H1 (cell line): ENCODE data around the gene TDRD1. TPM values are rescaled to one million over a fixed set of nuclear protein-coding genes. Genes with fewer than 3 reads are reported as not detected.

Experiments used
- CTCF ChIA-PET: fragments of 300-600 bp; sonication (Branson Sonifier 250); formaldehyde crosslinking; loops from one replicate; lab custom pipeline; 2021; ENCODE audit not compliant: partially characterized antibody; lab: Charles Lee
- POLR2A ChIA-PET: fragments of 300-600 bp; sonication (Branson Sonifier 250); formaldehyde crosslinking; loops from one replicate; lab custom pipeline; 2021; ENCODE audit warnings: inconsistent platforms; ENCODE audit not compliant: partially characterized antibody; lab: Charles Lee
- DNase-seq, 2 experiments: peaks; one replicate each; pipeline versions ENCODE4 v3.0.0 to v3.0.0-alpha.2; 2010 to 2022; ENCODE audit warnings: low spot score in 2 of 2, low read depth in 1 of 2, mixed read lengths in 1 of 2
- FAIRE-seq: peaks from 2 replicates; lab custom pipeline; 2011; peaks lifted over from hg19 to GRCh38; lab: Jason Lieb, UNC
- H2AFZ ChIP-seq: 2 replicates; pipeline ENCODE4 v1.8.1; 2012; ENCODE audit warnings: low read length, inconsistent platforms
- H2AK5ac ChIP-seq: 2 replicates; pipeline ENCODE4 v1.6.1; 2013; ENCODE audit warnings: low read depth, low read length
- H2BK120ac ChIP-seq: replicated peaks from 2 replicates; pipeline ENCODE3; 2013; ENCODE audit warnings: low read depth, low read length, inconsistent platforms
- H2BK12ac ChIP-seq: 2 replicates; pipeline ENCODE4 v1.6.1; 2013; ENCODE audit warnings: low read depth, low read length
- H2BK15ac ChIP-seq: 2 replicates; pipeline ENCODE4 v1.6.1; 2013; ENCODE audit warnings: low read length
- H2BK20ac ChIP-seq: 2 replicates; pipeline ENCODE4 v1.6.1; 2013; ENCODE audit warnings: low read length
- H2BK5ac ChIP-seq: 2 replicates; pipeline ENCODE4 v1.6.1; 2013; ENCODE audit warnings: low read depth, low read length
- H3K14ac ChIP-seq: 2 replicates; pipeline ENCODE4 v1.6.1; 2013; ENCODE audit warnings: inconsistent platforms; ENCODE audit not compliant: insufficient read length
- H3K18ac ChIP-seq: 2 replicates; pipeline ENCODE4 v1.6.1; 2013; ENCODE audit warnings: low read length; ENCODE audit errors: extremely low read depth
- H3K23ac ChIP-seq: 2 replicates; pipeline ENCODE4 v1.6.1; 2013; ENCODE audit warnings: inconsistent platforms; ENCODE audit not compliant: insufficient read length
- H3K23me2 ChIP-seq: 2 replicates; pipeline ENCODE4 v1.6.1; 2013; ENCODE audit warnings: low read depth, low read length
- H3K27ac ChIP-seq: 2 replicates; pipeline ENCODE4 v1.6.1; 2011; ENCODE audit warnings: low read depth, low read length, inconsistent platforms
- H3K27me3 ChIP-seq, 4 experiments: replicated peaks in 1 of 4; 1 replicate in 1 of 4; 2 replicates in 3 of 4; pipeline versions ENCODE4 v1.6.1 to v1.8.1; 2011 to 2013; ENCODE audit warnings: low read length in 3 of 4, mild to moderate bottlenecking in 3 of 4, inconsistent platforms in 2 of 4, mixed read lengths in 2 of 4, moderate library complexity in 1 of 4; ENCODE audit not compliant: control insufficient read depth in 3 of 4, insufficient read depth in 3 of 4; ENCODE audit errors: extremely low read depth in 1 of 4
- H3K36me3 ChIP-seq, 4 experiments: 2 replicates each; pipeline versions ENCODE4 v1.6.1 to v1.8.1; 2011 to 2013; ENCODE audit warnings: mild to moderate bottlenecking in 4 of 4, low read length in 3 of 4, moderate library complexity in 2 of 4, control low read depth in 1 of 4, inconsistent platforms in 1 of 4; ENCODE audit not compliant: insufficient read depth in 4 of 4, control insufficient read depth in 2 of 4
- H3K4ac ChIP-seq: replicated peaks from 2 replicates; pipeline ENCODE3; 2013; ENCODE audit warnings: low read length, low read depth, mixed read lengths, inconsistent platforms; ENCODE audit not compliant: insufficient read length
- H3K4me1 ChIP-seq, 4 experiments: replicated peaks in 1 of 4; 1 replicate in 1 of 4; 2 replicates in 3 of 4; pipeline versions ENCODE4 v1.6.1 to v1.8.1; 2011 to 2013; ENCODE audit warnings: low read length in 3 of 4, inconsistent platforms in 2 of 4, mixed read lengths in 1 of 4; ENCODE audit not compliant: insufficient read depth in 4 of 4, control insufficient read depth in 3 of 4
- H3K4me2 ChIP-seq, 2 experiments: 2 replicates each; pipeline versions ENCODE4 v1.6.1 to v1.8.1; 2011 to 2013; ENCODE audit warnings: low read depth in 2 of 2, low read length in 2 of 2, control low read depth in 1 of 2, inconsistent platforms in 1 of 2, mild to moderate bottlenecking in 1 of 2; ENCODE audit not compliant: insufficient read depth in 1 of 2
- H3K4me3 ChIP-seq, 4 experiments: fragments of 200-600, 300-600 bp in 1 of 4; sonication (generic), shearing (Covaris generic), sonication (Bioruptor Twin) in 1 of 4; 2 replicates each; pipeline versions ENCODE4 v1.5.1 to v1.8.1; 2011 to 2016; ENCODE audit warnings: low read length in 4 of 4, low read depth in 3 of 4, control low read depth in 2 of 4, inconsistent platforms in 2 of 4, mild to moderate bottlenecking in 2 of 4, mixed read lengths in 1 of 4, moderate library complexity in 1 of 4; ENCODE audit not compliant: insufficient read depth in 2 of 4; ENCODE audit errors: extremely low read depth in 1 of 4
- H3K56ac ChIP-seq: replicated peaks from 2 replicates; pipeline ENCODE3; 2013; ENCODE audit warnings: low read depth, mild to moderate bottlenecking, mixed read lengths, low read length, inconsistent platforms; ENCODE audit not compliant: insufficient read length
- H3K79me1 ChIP-seq: 2 replicates; pipeline ENCODE4 v1.6.1; 2013; ENCODE audit warnings: low read depth, low read length, control low read depth
- H3K79me2 ChIP-seq, 2 experiments: 2 replicates each; pipeline versions ENCODE4 v1.6.1 to v1.8.1; 2012 to 2013; ENCODE audit warnings: low read length in 2 of 2, mild to moderate bottlenecking in 2 of 2, inconsistent platforms in 1 of 2; ENCODE audit not compliant: insufficient read depth in 2 of 2, control insufficient read depth in 1 of 2
- H3K9ac ChIP-seq, 4 experiments: replicated peaks in 1 of 4; 1 replicate in 1 of 4; 2 replicates in 3 of 4; pipeline versions ENCODE4 v1.6.1 to v1.8.1; 2011 to 2013; ENCODE audit warnings: low read depth in 3 of 4, low read length in 3 of 4, control low read depth in 2 of 4, mild to moderate bottlenecking in 2 of 4, moderate library complexity in 2 of 4, inconsistent platforms in 1 of 4; ENCODE audit errors: extremely low read depth in 1 of 4
- H3K9me3 ChIP-seq, 2 experiments: 2 replicates each; pipeline versions ENCODE4 v1.6.1 to v1.8.1; 2012 to 2013; ENCODE audit warnings: mild to moderate bottlenecking in 2 of 2, moderate library complexity in 2 of 2, control low read depth in 1 of 2, inconsistent platforms in 1 of 2, low read depth in 1 of 2, low read length in 1 of 2, mixed read lengths in 1 of 2; ENCODE audit not compliant: insufficient read depth in 2 of 2
- H4K20me1 ChIP-seq, 2 experiments: replicated peaks in 1 of 2; 2 replicates each; pipeline versions ENCODE3 to v1.8.1; 2011 to 2013; ENCODE audit warnings: inconsistent platforms in 2 of 2, low read length in 2 of 2, mild to moderate bottlenecking in 1 of 2; ENCODE audit not compliant: insufficient read depth in 2 of 2, control insufficient read depth in 1 of 2
- H4K5ac ChIP-seq: 2 replicates; pipeline ENCODE4 v1.6.1; 2013; ENCODE audit warnings: low read length, low read depth, mixed read lengths, inconsistent platforms; ENCODE audit not compliant: insufficient read length
- H4K8ac ChIP-seq: 2 replicates; pipeline ENCODE4 v1.8.0; 2013; ENCODE audit warnings: mild to moderate bottlenecking, moderate library complexity, low read length, inconsistent platforms; ENCODE audit not compliant: insufficient read depth; ENCODE audit errors: extremely low read depth
- H4K91ac ChIP-seq: replicated peaks from 2 replicates; pipeline ENCODE3; 2013; ENCODE audit warnings: low read length, mixed read lengths, inconsistent platforms; ENCODE audit not compliant: insufficient read length
- RXRA ChIP-seq: IDR thresholded peaks from 2 replicates; pipeline ENCODE4 v1.6.1; 2011; ENCODE audit warnings: low read depth, mild to moderate bottlenecking, low read length, moderate library complexity; ENCODE audit not compliant: insufficient read depth
- SIN3A ChIP-seq, 2 experiments: IDR thresholded peaks in 1 of 2; conservative IDR thresholded peaks in 1 of 2; 2 replicates each; pipeline ENCODE4 v1.6.1; 2011 to 2012; ENCODE audit warnings: low read length in 2 of 2, improper control_type of control experiment in 1 of 2, low read depth in 1 of 2, mild to moderate bottlenecking in 1 of 2
- WGBS, 2 experiments: shearing (Covaris generic) in 1 of 2; methylation state at CpG; one replicate each; pipeline versions ENCODE4 v1.1.6 to v1.1.7; 2013 to 2015; ENCODE audit warnings: low lambda C conversion rate in 2 of 2, mixed read lengths in 2 of 2, inconsistent platforms in 1 of 2, low coverage in 1 of 2, missing lambda C conversion rate in 1 of 2; ENCODE audit not compliant: insufficient replicate concordance in 2 of 2, insufficient coverage in 1 of 2, insufficient read length in 1 of 2; ENCODE audit errors: extremely low coverage in 1 of 2, missing lambda C conversion rate in 1 of 2; 5-methylcytosine and 5-hydroxymethylcytosine counted together
- polyA plus RNA-seq, 7 experiments: library from polyadenylated mRNA; depleted of rRNA in 3 of 7; stranded (reverse) in 5 of 7; unstranded in 2 of 7; fragments of >200 nt in 5 of 7; fragments of 200-250 nt in 2 of 7; gene quantifications; 1 replicate in 5 of 7; 2 replicates in 1 of 7; 4 replicates in 1 of 7; pipeline versions ENCODE4 v1.2.1 to v1.2.3, GENCODE V29; 2011 to 2013; ENCODE audit warnings: missing spikeins in 2 of 7, mixed read lengths in 2 of 7
- total RNA-seq: library from RNA; stranded (reverse); fragmentation: NEBNext Ultra II Directional; extraction: Animal tissue kit (Norgen Biotek cat#: 25700); gene quantifications from 2 replicates; pipeline ENCODE4 v1.2.1, GENCODE V29; 2021

Gene TDRD1
- total and polyA plus RNA-seq, 2 of the 8 experiments (the other 6 are each of a cell fraction or from before 2014, with no cell fraction given): 0.02 to 0.71 TPM

- no peak overlapping the region for H4K91ac ChIP-seq
- no peaks in the 10 kb centered on the region for H3K23me2 ChIP-seq
- no peak overlapping the region for H3K27ac ChIP-seq
- H3K23ac ChIP-seq: no peak overlapping the region
- H3K9me3 ChIP-seq: no peaks in the 10 kb centered on the region
- H3K4ac ChIP-seq: no peak overlapping the region
- FAIRE-seq: no peak
- H3K56ac ChIP-seq: no peak overlapping the region
- no peak for DNase-seq
- WGBS, 2 experiments: 83% methylated on average over 5 of the region's 5 CpGs; no CpG with 5 or more reads in 1 of the 2 experiments
- H2BK15ac ChIP-seq: no peak overlapping the region
- H3K27me3 ChIP-seq: peaks cover 0 to 3% (median 0%) of the 10 kb centered on the region in 4 experiments; a peak in 1 of 7 replicates
- no peak overlapping the region for H2BK20ac ChIP-seq
- CTCF ChIA-PET: no interaction called here
- H2BK120ac ChIP-seq: no peak overlapping the region
- no peak overlapping the region for H3K9ac ChIP-seq
- no peak overlapping the region for H4K5ac ChIP-seq
- H3K4me2 ChIP-seq: no peak overlapping the region
- no peak overlapping the region for H2BK12ac ChIP-seq
- H3K14ac ChIP-seq: no peak overlapping the region
- H2AK5ac ChIP-seq: no peak overlapping the region
- H3K79me2 ChIP-seq: no peaks in the 10 kb centered on the region
- H2AFZ ChIP-seq: no peak overlapping the region
- peaks cover 0 to 2% (median 0%) of the 10 kb centered on the region in 4 experiments; a peak in 2 of 7 replicates for H3K4me1 ChIP-seq
- no peak overlapping the region for H4K8ac ChIP-seq
- H2BK5ac ChIP-seq: no peak overlapping the region
- no peak overlapping the region for H3K4me3 ChIP-seq
- no peak overlapping the region for H3K18ac ChIP-seq
- H4K20me1 ChIP-seq: no peaks in the 10 kb centered on the region
- no peaks in the 10 kb centered on the region for H3K36me3 ChIP-seq
- TF ChIP-seq SIN3A (conservative IDR thresholded peaks at IDR 0.05 in 1 of 2, IDR thresholded peaks at IDR 0.05 in 1 of 2; ENCODE audit: low read depth in 1 of 2, low read length in 2 of 2) (no peak), RXRA (no peak)
- TF ChIP-seq, all 59 proteins: peak for 0
- H3K79me1 ChIP-seq: no peaks in the 10 kb centered on the region
- POLR2A ChIA-PET: no interaction called here
These were observed 2.8 kb downstream of the TDRD1 start for GRCh38 chr10:114181971-114182370.
